ENCODE data around the gene HSF4. TPM values are rescaled to one million over a fixed set of nuclear protein-coding genes. Genes with fewer than 3 reads are reported as not detected.

The HSF4 gene
- total and polyA plus RNA-seq, 2 donors (not counting 3 experiments of a cell fraction or from before 2014, with no cell fraction given): 4.8 to 5.5 TPM

DNA sequence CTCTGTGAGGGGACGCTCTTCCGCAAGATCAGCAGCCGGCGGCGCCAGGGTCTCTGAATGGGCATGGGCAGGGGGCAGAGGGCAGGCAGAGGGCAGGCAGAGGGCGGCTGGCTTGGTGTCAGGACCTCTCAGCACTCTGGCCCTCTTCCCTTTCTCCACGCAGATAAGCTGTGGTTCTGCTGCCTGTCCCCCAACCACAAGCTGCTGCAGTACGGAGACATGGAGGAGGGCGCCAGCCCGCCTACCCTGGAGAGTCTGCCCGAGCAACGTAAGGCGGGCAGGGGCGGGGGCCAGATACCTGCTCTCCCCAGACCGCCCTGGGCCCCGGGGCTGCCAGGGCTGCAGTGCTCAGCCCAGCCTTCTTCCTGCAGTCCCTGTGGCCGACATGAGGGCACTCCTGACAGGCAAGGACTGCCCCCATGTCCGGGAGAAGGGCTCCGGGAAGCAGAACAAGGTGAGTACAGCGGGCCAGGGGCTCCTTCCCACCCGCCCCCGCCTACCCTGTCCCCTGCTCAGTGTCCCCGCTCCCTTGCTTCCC, 38.5 kb downstream of the HSF4 start:
- no peaks in the 10 kb centered on the region for H4K20me1 ChIP-seq (replicated peaks; ENCODE audit: control insufficient read depth, extremely low read depth, insufficient read depth, low read length)
- no peaks in the 10 kb centered on the region for H3K9me3 ChIP-seq (replicated peaks; ENCODE audit: control insufficient read depth, insufficient read depth, low read length)
- ChIA-PET CTCF (interaction anchor here (0.9 to 1.6 kb wide), 4 partner anchors 10 to 48 kb away, joined by 3 to 6 read pairs (median 4); partner anchors contain the start of gene E2F4), POLR2A (no interaction called here)
- TF ChIP-seq POLR2AphosphoS5 (IDR thresholded peaks at IDR 0.05; ENCODE audit: insufficient read depth, low read depth, low read length) (no peak), MYC (IDR thresholded peaks at IDR 0.05; ENCODE audit: low read depth, low read length) (no peak), POLR2A (IDR thresholded peaks at IDR 0.05; ENCODE audit: low read depth, low read length) (no peak), GATA2 (IDR thresholded peaks at IDR 0.05; ENCODE audit: insufficient read depth, insufficient read length, low read depth, low read length) (no peak), EZH2 (IDR thresholded peaks at IDR 0.05; ENCODE audit: borderline replicate concordance, low read depth, low read length, severe bottlenecking) (no peak), FOS (IDR thresholded peaks at IDR 0.05; ENCODE audit: borderline replicate concordance, insufficient read depth, low read length) (no peak), JUN (IDR thresholded peaks at IDR 0.05; ENCODE audit: borderline replicate concordance, insufficient read depth, insufficient read length, low read depth) (no peak)
- TF ChIP-seq, protein P1, sequence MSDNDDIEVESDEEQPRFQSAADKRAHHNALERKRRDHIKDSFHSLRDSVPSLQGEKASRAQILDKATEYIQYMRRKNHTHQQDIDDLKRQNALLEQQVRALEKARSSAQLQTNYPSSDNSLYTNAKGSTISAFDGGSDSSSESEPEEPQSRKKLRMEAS (IDR thresholded peaks at IDR 0.05; ENCODE audit: insufficient read depth, insufficient read length): no peak
- TF ChIP-seq, protein P2, sequence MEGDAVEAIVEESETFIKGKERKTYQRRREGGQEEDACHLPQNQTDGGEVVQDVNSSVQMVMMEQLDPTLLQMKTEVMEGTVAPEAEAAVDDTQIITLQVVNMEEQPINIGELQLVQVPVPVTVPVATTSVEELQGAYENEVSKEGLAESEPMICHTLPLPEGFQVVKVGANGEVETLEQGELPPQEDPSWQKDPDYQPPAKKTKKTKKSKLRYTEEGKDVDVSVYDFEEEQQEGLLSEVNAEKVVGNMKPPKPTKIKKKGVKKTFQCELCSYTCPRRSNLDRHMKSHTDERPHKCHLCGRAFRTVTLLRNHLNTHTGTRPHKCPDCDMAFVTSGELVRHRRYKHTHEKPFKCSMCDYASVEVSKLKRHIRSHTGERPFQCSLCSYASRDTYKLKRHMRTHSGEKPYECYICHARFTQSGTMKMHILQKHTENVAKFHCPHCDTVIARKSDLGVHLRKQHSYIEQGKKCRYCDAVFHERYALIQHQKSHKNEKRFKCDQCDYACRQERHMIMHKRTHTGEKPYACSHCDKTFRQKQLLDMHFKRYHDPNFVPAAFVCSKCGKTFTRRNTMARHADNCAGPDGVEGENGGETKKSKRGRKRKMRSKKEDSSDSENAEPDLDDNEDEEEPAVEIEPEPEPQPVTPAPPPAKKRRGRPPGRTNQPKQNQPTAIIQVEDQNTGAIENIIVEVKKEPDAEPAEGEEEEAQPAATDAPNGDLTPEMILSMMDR (IDR thresholded peaks at IDR 0.05; ENCODE audit: extremely low read depth in 1 of 2, insufficient read depth in 1 of 2, low read depth in 1 of 2, low read length in 2 of 2): no peak
- dilution Hi-C loops (cut with MboI; ENCODE audit: extremely low pct_ligation_motif_present, low sequenced_read_pairs) (no loop called here), intact Hi-C loops (cut with micrococcal nuclease) (no loop called here)
- H3K27ac ChIP-seq (ENCODE audit: insufficient read depth, low read depth, low read length): no peak overlapping the region
- FAIRE-seq: no peak
- peaks cover 0 to 37% of the 10 kb centered on the region in 2 experiments for H3K36me3 ChIP-seq (ENCODE audit: control insufficient read depth in 2 of 2, extremely low read depth in 1 of 2, insufficient read depth in 2 of 2, low read length in 2 of 2)
- H2AFZ ChIP-seq (ENCODE audit: low read depth, low read length): no peak overlapping the region
- no peak overlapping the region for H3K4me3 ChIP-seq (replicated peaks in 1 of 3; ENCODE audit: insufficient read depth in 1 of 3, low read depth in 1 of 3, low read length in 3 of 3)
- no peak overlapping the region for H3K4me2 ChIP-seq (ENCODE audit: insufficient read depth, low read length)
- H3K9me1 ChIP-seq (replicated peaks; ENCODE audit: control insufficient read depth, extremely low read depth, insufficient read depth, low read length): no peaks in the 10 kb centered on the region
- no peaks in the 10 kb centered on the region for H3K27me3 ChIP-seq (ENCODE audit: control insufficient read depth in 2 of 2, insufficient read depth in 2 of 2, low read length in 2 of 2)
- H3K4me1 ChIP-seq (ENCODE audit: control insufficient read depth, extremely low read depth, insufficient read depth, low read length): peaks cover 2% of the 10 kb centered on the region
- H3K79me2 ChIP-seq (ENCODE audit: control insufficient read depth, insufficient read depth, low read length): no peaks in the 10 kb centered on the region
- no peak overlapping the region for H3K9ac ChIP-seq (replicated peaks; ENCODE audit: extremely low read depth, insufficient read depth, low read length)
- no TSS peak for BruUV-seq (replicated peaks)
- no peak for DNase-seq (ENCODE audit: low read depth, low spot score)

Measured in endothelial cell of umbilical vein (primary cell).